M059J (cell line): ENCODE measurements around the gene R3HDM1. TPM values are rescaled to one million over a fixed set of nuclear protein-coding genes. Genes with fewer than 3 reads are reported as not detected.
A peak's percentile ranks its signal among the peaks of the same experiment; 100 is the strongest.
"Not testable (repeated sequence)": the region's sequence is repeated elsewhere in the genome, so short reads cannot be mapped to it uniquely, and the experiment has no call there.

Experiments used
- DNase-seq: peaks from one replicate; pipeline ENCODE4 v3.0.0-alpha.2; 2012; ENCODE audit warnings: low read depth
- total RNA-seq: library from RNA; depleted of rRNA; stranded (reverse); fragments of >200 nt; shearing (Covaris generic); gene quantifications from 2 replicates; pipeline ENCODE4 v1.2.3, GENCODE V29; 2014

Gene R3HDM1
- total RNA-seq, 1 experiment from 2014 or later = 19.7 TPM

- DNase-seq = peak; percentile 41
These were observed 178.7 kb downstream of the R3HDM1 start for GRCh38 chr2:135709992-135710391.

GRCh38 chr2:135715086-135715485 is 183.8 kb downstream of the R3HDM1 start:
- DNase-seq = not testable (repeated sequence)

GRCh38 chr2:135728064-135728743 is 196.9 kb downstream of the R3HDM1 start:
- DNase-seq = no peak

- no peak for DNase-seq
These were observed 201.3 kb downstream of the R3HDM1 start for GRCh38 chr2:135732561-135732960.

GRCh38 chr2:135733045-135733444 is 201.8 kb downstream of the R3HDM1 start:
- DNase-seq = no peak

- no peak for DNase-seq
These were observed 205.3 kb downstream of the R3HDM1 start for GRCh38 chr2:135736546-135736945.

- DNase-seq = no peak
These were observed 208.9 kb downstream of the R3HDM1 start for GRCh38 chr2:135740206-135740605.

- DNase-seq = no peak
These were observed 209.7 kb downstream of the R3HDM1 start for GRCh38 chr2:135741043-135741394.

- peak; percentile 98 for DNase-seq
These were observed 210.4 kb downstream of the R3HDM1 start, which contains the start of gene UBXN4 for GRCh38 chr2:135741395-135742324. Gene UBXN4, plus strand, starts transcription at chr2:135741855. Its CDS starts 75 bp downstream, at chr2:135741930.

- peak; percentile 67 for DNase-seq
These were observed 211.1 kb downstream of the R3HDM1 start for GRCh38 chr2:135742325-135742757.

- peak; percentile 9 for DNase-seq
These were observed 212.6 kb downstream of the R3HDM1 start for GRCh38 chr2:135743860-135744259.

GRCh38 chr2:135744760-135745314 is 213.6 kb downstream of the R3HDM1 start:
- peak; percentile 55 for DNase-seq

GRCh38 chr2:135745545-135745944 is 214.3 kb downstream of the R3HDM1 start:
- DNase-seq = peak; percentile 78

- DNase-seq = no peak
These were observed 224.3 kb downstream of the R3HDM1 start for GRCh38 chr2:135755573-135755972.

GRCh38 chr2:135756692-135757091 is 225.4 kb downstream of the R3HDM1 start:
- no peak for DNase-seq

GRCh38 chr2:135762022-135762421 is 230.7 kb downstream of the R3HDM1 start:
- no peak for DNase-seq

- no peak for DNase-seq
These were observed 231.2 kb downstream of the R3HDM1 start for GRCh38 chr2:135762530-135762929.

- no peak for DNase-seq
These were observed 237.6 kb downstream of the R3HDM1 start for GRCh38 chr2:135768863-135769262.

- DNase-seq = no peak
These were observed 242.0 kb downstream of the R3HDM1 start for GRCh38 chr2:135773319-135773718.

GRCh38 chr2:135773917-135774316 is 242.6 kb downstream of the R3HDM1 start:
- DNase-seq = no peak
